Body of pancreas (tissue), 4 donors: ENCODE data around the gene PTPN1.

Experiments
- POLR2A ChIP-seq, 3 donors: fragments of 450-650 bp; IDR thresholded peaks; one replicate each; pipeline ENCODE4 v1.6.1; 2016; ENCODE audit warnings: antibody characterized with exemption in 3 of 3, mild to moderate bottlenecking in 2 of 3
- TF ChIP-seq, protein P1 (sequence below), 7 experiments: fragments of 450-650 bp in 4 of 7; fragments of 200-600 bp in 3 of 7; sonication (generic) in 3 of 7; IDR thresholded peaks; one replicate each; pipeline ENCODE4 v1.5.1; 2016 to 2019; ENCODE audit warnings: antibody characterized with exemption in 7 of 7

DNA sequence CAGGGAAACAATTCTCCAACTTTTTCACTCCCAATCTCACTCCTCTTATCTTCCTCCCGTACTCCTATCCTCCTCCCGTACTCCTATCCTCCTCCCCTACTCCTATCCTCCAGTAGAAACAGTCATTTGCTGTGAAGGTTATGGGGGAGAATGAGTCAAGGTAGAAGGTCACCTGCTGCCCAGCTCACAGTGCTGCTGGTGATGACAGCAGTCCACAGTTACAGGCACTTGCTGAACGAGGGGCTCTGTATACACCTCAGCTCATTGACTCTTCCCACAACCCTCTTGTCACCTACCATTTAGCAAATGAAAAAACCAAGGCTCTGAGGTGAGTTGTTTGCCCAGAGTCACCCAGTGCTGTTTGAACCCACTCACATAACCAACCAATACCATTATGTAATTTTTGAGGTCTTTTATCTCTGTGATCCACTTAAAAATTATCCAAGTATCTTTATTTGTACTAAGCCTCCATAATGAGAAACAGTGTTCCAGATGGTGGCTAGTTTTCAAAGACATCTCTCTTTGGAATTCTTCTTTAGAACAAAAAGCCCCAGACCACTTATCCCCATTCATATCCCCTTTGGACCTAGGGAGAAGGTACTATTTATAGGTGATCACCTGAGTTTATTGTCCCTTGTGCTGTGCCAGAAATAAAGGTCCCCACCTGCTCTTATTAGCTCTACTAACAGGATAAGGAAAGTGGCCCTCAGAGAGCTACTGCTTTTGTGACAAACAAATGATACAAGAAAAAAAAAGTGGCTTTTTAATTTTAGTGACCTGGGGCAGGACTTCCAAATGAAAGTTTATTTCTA, 53.2 kb downstream of the PTPN1 start:
- TF ChIP-seq, protein P1, sequence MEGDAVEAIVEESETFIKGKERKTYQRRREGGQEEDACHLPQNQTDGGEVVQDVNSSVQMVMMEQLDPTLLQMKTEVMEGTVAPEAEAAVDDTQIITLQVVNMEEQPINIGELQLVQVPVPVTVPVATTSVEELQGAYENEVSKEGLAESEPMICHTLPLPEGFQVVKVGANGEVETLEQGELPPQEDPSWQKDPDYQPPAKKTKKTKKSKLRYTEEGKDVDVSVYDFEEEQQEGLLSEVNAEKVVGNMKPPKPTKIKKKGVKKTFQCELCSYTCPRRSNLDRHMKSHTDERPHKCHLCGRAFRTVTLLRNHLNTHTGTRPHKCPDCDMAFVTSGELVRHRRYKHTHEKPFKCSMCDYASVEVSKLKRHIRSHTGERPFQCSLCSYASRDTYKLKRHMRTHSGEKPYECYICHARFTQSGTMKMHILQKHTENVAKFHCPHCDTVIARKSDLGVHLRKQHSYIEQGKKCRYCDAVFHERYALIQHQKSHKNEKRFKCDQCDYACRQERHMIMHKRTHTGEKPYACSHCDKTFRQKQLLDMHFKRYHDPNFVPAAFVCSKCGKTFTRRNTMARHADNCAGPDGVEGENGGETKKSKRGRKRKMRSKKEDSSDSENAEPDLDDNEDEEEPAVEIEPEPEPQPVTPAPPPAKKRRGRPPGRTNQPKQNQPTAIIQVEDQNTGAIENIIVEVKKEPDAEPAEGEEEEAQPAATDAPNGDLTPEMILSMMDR (IDR thresholded peaks at IDR 0.05) = no peak
- no peak for TF ChIP-seq POLR2A (IDR thresholded peaks at IDR 0.05)
